IMR-90 (cell line): ENCODE results near the gene CCDC184. TPM values are rescaled to one million over a fixed set of nuclear protein-coding genes. Genes with fewer than 3 reads are reported as not detected.
A peak's percentile ranks its signal among the peaks of the same experiment; 100 is the strongest.

ENCODE experiments used
- ATAC-seq: fragments of 200-7000 bp; cut with Tn5 transposase; 2 replicates; pipeline ENCODE4 v1.9.1; 2020; ENCODE audit warnings: low read depth, mild to moderate bottlenecking, moderate library complexity
- BruUV-seq: library from RNA; stranded (reverse); fragments of 400-500 nt; replicated peaks from 2 replicates; lab custom pipeline; 2021; lab: Mats Ljungman, UMichigan
- CTCF ChIA-PET: fragments of 300-600 bp; formaldehyde crosslinking; extraction: SDS; loops from one replicate; lab custom pipeline; 2021; ENCODE audit warnings: antibody characterized with exemption; lab: Yijun Ruan, JAX
- POLR2A ChIA-PET: fragments of 300-600 bp; sonication (Branson Sonifier 250); formaldehyde crosslinking; loops from one replicate; lab custom pipeline; 2022; ENCODE audit warnings: antibody characterized with exemption; ENCODE audit not compliant: unreplicated experiment; lab: Charles Lee
- DNase-seq: peaks from one replicate; pipeline ENCODE4 v3.0.0; 2013
- H2AFZ ChIP-seq: replicated peaks from 2 replicates; pipeline ENCODE3; 2013; ENCODE audit warnings: low read length, mild to moderate bottlenecking; ENCODE audit not compliant: poor library complexity
- H2AK5ac ChIP-seq: 2 replicates; pipeline ENCODE4 v1.6.1; 2013; ENCODE audit warnings: low read depth, low read length, inconsistent platforms
- H2AK9ac ChIP-seq: replicated peaks from 2 replicates; pipeline ENCODE3; 2013; ENCODE audit warnings: mild to moderate bottlenecking, low read depth, low read length, moderate library complexity; ENCODE audit not compliant: poor library complexity
- H2BK120ac ChIP-seq: 2 replicates; pipeline ENCODE4 v1.6.1; 2013; ENCODE audit warnings: low read depth, low read length, inconsistent platforms
- H2BK15ac ChIP-seq: 3 replicates; pipeline ENCODE4 v1.6.1; 2013; ENCODE audit warnings: low read depth, low read length, inconsistent platforms
- H2BK20ac ChIP-seq: 2 replicates; pipeline ENCODE4 v1.6.1; 2013; ENCODE audit warnings: low read depth, mild to moderate bottlenecking, inconsistent platforms, low read length, moderate library complexity
- H2BK5ac ChIP-seq: 2 replicates; pipeline ENCODE4 v1.6.1; 2013; ENCODE audit warnings: mild to moderate bottlenecking, low read depth, low read length, inconsistent platforms; ENCODE audit not compliant: poor library complexity, severe bottlenecking
- H3K14ac ChIP-seq: replicated peaks from 2 replicates; pipeline ENCODE4 v1.6.1; 2013; ENCODE audit warnings: low read depth, low read length, inconsistent platforms
- H3K18ac ChIP-seq: 2 replicates; pipeline ENCODE4 v1.6.1; 2013; ENCODE audit warnings: low read depth, low read length, control low read depth
- H3K23ac ChIP-seq: 2 replicates; pipeline ENCODE4 v1.6.1; 2013; ENCODE audit warnings: low read depth, low read length, inconsistent platforms
- H3K27ac ChIP-seq: 2 replicates; pipeline ENCODE4 v1.5.1; 2013; ENCODE audit warnings: mild to moderate bottlenecking, control low read depth, low read length; ENCODE audit not compliant: insufficient read depth
- H3K27me3 ChIP-seq: 2 replicates; pipeline ENCODE4 v1.6.1; 2013; ENCODE audit warnings: low read length; ENCODE audit not compliant: control insufficient read depth, insufficient read depth
- H3K36me3 ChIP-seq: 2 replicates; pipeline ENCODE4 v1.6.1; 2013; ENCODE audit warnings: low read length, mixed read lengths; ENCODE audit not compliant: control insufficient read depth, insufficient read depth
- H3K4ac ChIP-seq: 2 replicates; pipeline ENCODE4 v1.6.1; 2013; ENCODE audit warnings: low read depth, low read length, inconsistent platforms
- H3K4me1 ChIP-seq: 2 replicates; pipeline ENCODE4 v1.6.1; 2013; ENCODE audit warnings: low read length, mixed read lengths; ENCODE audit not compliant: control insufficient read depth, insufficient read depth
- H3K4me2 ChIP-seq: 2 replicates; pipeline ENCODE4 v1.6.1; 2013; ENCODE audit warnings: low read depth, mild to moderate bottlenecking, control low read depth, low read length, moderate library complexity
- H3K4me3 ChIP-seq: 2 replicates; pipeline ENCODE4 v1.5.1; 2013; ENCODE audit warnings: low read depth, mild to moderate bottlenecking, control low read depth, low read length, moderate library complexity; ENCODE audit not compliant: insufficient read depth
- H3K56ac ChIP-seq: 2 replicates; pipeline ENCODE4 v1.6.1; 2013; ENCODE audit warnings: low read length, inconsistent platforms; ENCODE audit not compliant: insufficient read depth; ENCODE audit errors: extremely low read depth
- H3K79me1 ChIP-seq, 2 experiments: 2 replicates each; pipeline ENCODE4 v1.6.1; 2013; ENCODE audit warnings: low read length in 2 of 2, inconsistent platforms in 1 of 2, low read depth in 1 of 2
- H3K9ac ChIP-seq: 2 replicates; pipeline ENCODE4 v1.6.1; 2013; ENCODE audit warnings: low read depth, low read length, control low read depth
- H3K9me1 ChIP-seq: 2 replicates; pipeline ENCODE4 v1.6.1; 2013; ENCODE audit warnings: low read length, inconsistent platforms; ENCODE audit not compliant: insufficient read depth
- H3K9me3 ChIP-seq: 2 replicates; pipeline ENCODE4 v1.6.1; 2013; ENCODE audit warnings: low read length; ENCODE audit not compliant: control insufficient read depth, insufficient read depth
- H4K20me1 ChIP-seq: 2 replicates; pipeline ENCODE4 v1.6.1; 2013; ENCODE audit warnings: low read length, inconsistent platforms; ENCODE audit not compliant: insufficient read depth
- H4K5ac ChIP-seq: 2 replicates; pipeline ENCODE4 v1.6.1; 2013; ENCODE audit warnings: mild to moderate bottlenecking, low read depth, low read length, control low read depth
- H4K8ac ChIP-seq, 2 experiments: 2 replicates each; pipeline ENCODE4 v1.6.1; 2013; ENCODE audit warnings: low read depth in 2 of 2, low read length in 2 of 2, control low read depth in 1 of 2, inconsistent platforms in 1 of 2
- H4K91ac ChIP-seq: 2 replicates; pipeline ENCODE4 v1.6.1; 2013; ENCODE audit warnings: low read depth, low read length, inconsistent platforms; ENCODE audit not compliant: insufficient read depth
- BHLHE40 ChIP-seq: fragments of 150-350 bp; IDR thresholded peaks from 2 replicates; pipeline ENCODE4 v1.6.1; 2016; ENCODE audit warnings: mild to moderate bottlenecking, low read depth, low read length
- CEBPB ChIP-seq: IDR thresholded peaks from 2 replicates; pipeline ENCODE4 v1.6.1; 2012; ENCODE audit warnings: low read depth, low read length, improper control_type of control experiment
- CHD1 ChIP-seq: IDR thresholded peaks from 2 replicates; pipeline ENCODE4 v1.6.1; 2012; ENCODE audit warnings: low read depth, low read length, improper control_type of control experiment
- CTCF ChIP-seq: conservative IDR thresholded peaks from 2 replicates; pipeline ENCODE4 v1.5.1; 2012; ENCODE audit warnings: mild to moderate bottlenecking, low read depth, low read length, improper control_type of control experiment
- FOS ChIP-seq: fragments of 150-350 bp; IDR thresholded peaks from 2 replicates; pipeline ENCODE4 v1.6.1; 2016; ENCODE audit warnings: low read depth, low read length
- MAFK ChIP-seq: IDR thresholded peaks from 2 replicates; pipeline ENCODE4 v1.6.1; 2012; ENCODE audit warnings: low read depth, low read length, improper control_type of control experiment
- MAZ ChIP-seq: IDR thresholded peaks from 2 replicates; pipeline ENCODE4 v1.6.1; 2012; ENCODE audit warnings: low read depth, mild to moderate bottlenecking, low read length, improper control_type of control experiment, moderate library complexity, borderline replicate concordance
- MXI1 ChIP-seq: IDR thresholded peaks from 2 replicates; pipeline ENCODE4 v1.6.1; 2012; ENCODE audit warnings: low read depth, mild to moderate bottlenecking, low read length, moderate library complexity, borderline replicate concordance
- NFE2L2 ChIP-seq: fragments of 150-350 bp; IDR thresholded peaks from 2 replicates; pipeline ENCODE4 v1.6.1; 2016; ENCODE audit warnings: low read depth, mild to moderate bottlenecking, low read length
- RCOR1 ChIP-seq: IDR thresholded peaks from 2 replicates; pipeline ENCODE4 v1.6.1; 2012; ENCODE audit warnings: mild to moderate bottlenecking, low read length, improper control_type of control experiment; ENCODE audit not compliant: insufficient replicate concordance
- RFX5 ChIP-seq: IDR thresholded peaks from 2 replicates; pipeline ENCODE4 v1.8.0; 2012; ENCODE audit warnings: low read depth, mild to moderate bottlenecking, low read length, moderate library complexity
- SMC3 ChIP-seq: fragments of 150-350 bp; IDR thresholded peaks from 2 replicates; pipeline ENCODE4 v1.6.1; 2016; ENCODE audit warnings: low read depth, mild to moderate bottlenecking, antibody characterized with exemption, low read length, moderate library complexity
- USF2 ChIP-seq: fragments of 150-350 bp; IDR thresholded peaks from 2 replicates; pipeline ENCODE4 v1.6.1; 2017; ENCODE audit warnings: mild to moderate bottlenecking, antibody characterized with exemption, low read length, low read depth
- WGBS, 2 experiments: methylation state at CpG; one replicate each; pipeline versions ENCODE4 v1.1.5 to v1.1.7; 2013; ENCODE audit warnings: missing lambda C conversion rate in 2 of 2; ENCODE audit not compliant: insufficient read length in 1 of 2; ENCODE audit errors: extremely low coverage in 2 of 2; 5-methylcytosine and 5-hydroxymethylcytosine counted together
- dilution Hi-C: fragments of 300-500 bp; cut with HindIII; formaldehyde crosslinking; loops from one replicate; pipeline ENCODE4 v1.14.3; 2018; ENCODE audit warnings: low sequenced_read_pairs; ENCODE audit not compliant: unreplicated experiment
- in situ Hi-C: fragments of 300-500 bp; cut with MboI; formaldehyde crosslinking; loops from 3 replicates; pipeline ENCODE4 v1.14.3; 2019; ENCODE audit warnings: low sequenced_read_pairs, inconsistent platforms, mixed read lengths
- intact Hi-C: fragments of 100-400 bp; cut with micrococcal nuclease; formaldehyde crosslinking; loops from 2 replicates; pipeline ENCODE4 v1.10.0; 2022
- polyA plus RNA-seq, 3 experiments: library from polyadenylated mRNA; depleted of rRNA; stranded (reverse); fragments of >200 nt; gene quantifications; 2 replicates each; pipeline ENCODE4 v1.2.3, GENCODE V29; 2012; ENCODE audit warnings: low replicate concordance in 1 of 3
- total RNA-seq: library from RNA; depleted of rRNA; stranded (reverse); fragments of >200 nt; gene quantifications from 2 replicates; pipeline ENCODE4 v1.2.3, GENCODE V29; 2012

CCDC184 gene
- total and polyA plus RNA-seq, 2 of the 4 experiments (the other 2 are of a cell fraction) = 0.18 to 0.22 TPM

GRCh38 chr12:48156652-48157017 lies 26.8 kb upstream of the CCDC184 start:
- 74% methylated on average over 3 of the region's 8 CpGs; no CpG with 5 or more reads in 1 of the 2 experiments for WGBS, 2 experiments
- ChIA-PET POLR2A (interaction anchor here (0.6 kb wide), 1 partner anchor 9 kb away, joined by 6 read pairs; no protein-coding TSS in a partner anchor), CTCF (interaction anchor here (0.8 to 1.2 kb wide), 2 partner anchors 26 to 30 kb away, joined by 3 to 4 read pairs; no protein-coding TSS in a partner anchor)
- Histone ChIP-seq H3K9ac (peak overlapping the region; percentile 77), H4K20me1 (no peaks in the 10 kb centered on the region), H3K4ac (peak overlapping the region; percentile 61), H4K91ac (no peak overlapping the region), H2BK15ac (no peak overlapping the region), H3K4me2 (peak overlapping the region; percentile 99), H3K27me3 (no peaks in the 10 kb centered on the region), H3K18ac (no peak overlapping the region), H2AK5ac (peak overlapping the region; percentile 15; the same call in 1 of the 2 replicates), H3K27ac (peak overlapping the region; percentile 38), H3K9me1 (peaks cover 5% of the 10 kb centered on the region), H2AFZ (peak overlapping the region; percentile 77), H3K23ac (peak overlapping the region; percentile 67; the same call in 1 of the 2 replicates), H3K14ac (peak overlapping the region; percentile 13; the same call in 1 of the 2 replicates), H2AK9ac (peak overlapping the region; percentile 85), H3K4me1 (peaks cover 2% of the 10 kb centered on the region; the same call in 1 of the 2 replicates), H4K8ac (peak overlapping the region in 1 of 2 experiments; percentile 79; a peak in 2 of 4 replicates), H4K5ac (peak overlapping the region; percentile 62; the same call in 1 of the 2 replicates), H3K36me3 (peaks cover 9% of the 10 kb centered on the region), H3K79me1 (peaks cover 3 to 23% of the 10 kb centered on the region in 2 experiments; a peak in 3 of 4 replicates), H2BK20ac (no peak overlapping the region), H2BK120ac (no peak overlapping the region), H3K56ac (no peak overlapping the region), H2BK5ac (no peak overlapping the region), H3K9me3 (no peaks in the 10 kb centered on the region), H3K4me3 (peak overlapping the region; percentile 68)
- in situ Hi-C loops (no loop called here), intact Hi-C loops (loop anchor here (2.0 kb wide), 1 partner anchor 50 kb away; the partner anchor contains the start of gene SENP1), dilution Hi-C loops (no loop called here)
- no peak for ATAC-seq
- TF ChIP-seq USF2 (no peak), SMC3 (no peak), BHLHE40 (no peak), RCOR1 (no peak), CEBPB (no peak), MAZ (no peak), CHD1 (no peak), RFX5 (no peak), MAFK (no peak), FOS (no peak), MXI1 (no peak), CTCF (no peak), NFE2L2 (no peak)
- DNase-seq = peak; percentile 3
- no TSS peak for BruUV-seq
